GM12875 (cell line): ENCODE data around the gene INSYN1.

ENCODE experiments used
- H3K4me3 ChIP-seq: one replicate; pipeline ENCODE4 v1.5.1; 2011; ENCODE audit warnings: low read depth, low read length, control low read depth
- CTCF ChIP-seq: IDR thresholded peaks from 2 replicates; pipeline ENCODE4 v1.5.1; 2011; ENCODE audit warnings: low read depth, mild to moderate bottlenecking, control low read depth, inconsistent platforms, low read length, moderate library complexity, borderline replicate concordance; ENCODE audit not compliant: insufficient read depth

INSYN1 gene

GRCh38 chr15:73784291-73784690 is 31.1 kb upstream of the INSYN1 start:
- no peak for TF ChIP-seq CTCF
- H3K4me3 ChIP-seq: no peak overlapping the region

GRCh38 chr15:73782344-73782959 is 29.3 kb upstream of the INSYN1 start:
- TF ChIP-seq CTCF: no peak
- no peak overlapping the region for H3K4me3 ChIP-seq

- no peak overlapping the region for H3K4me3 ChIP-seq
- TF ChIP-seq CTCF: peak; percentile 34; the same call in 1 of the 2 replicates
These were observed 28.1 kb upstream of the INSYN1 start for GRCh38 chr15:73781038-73781925.

GRCh38 chr15:73779974-73780373 is 26.8 kb upstream of the INSYN1 start:
- no peak overlapping the region for H3K4me3 ChIP-seq
- no peak for TF ChIP-seq CTCF

GRCh38 chr15:73777741-73778140 is 24.6 kb upstream of the INSYN1 start:
- no peak overlapping the region for H3K4me3 ChIP-seq
- no peak for TF ChIP-seq CTCF

- no peak for TF ChIP-seq CTCF
- H3K4me3 ChIP-seq: no peak overlapping the region
These were observed 20.3 kb upstream of the INSYN1 start for GRCh38 chr15:73773428-73773827.
